Uterus (tissue), 2 donors: ENCODE results near the gene DLG5.

Experiments used
- POLR2A ChIP-seq, 2 donors: fragments of 450-650 bp; IDR thresholded peaks; one replicate each; pipeline ENCODE4 v1.6.1; 2016; ENCODE audit warnings: antibody characterized with exemption in 2 of 2, mild to moderate bottlenecking in 1 of 2, moderate library complexity in 1 of 2
- TF ChIP-seq, protein P1 (sequence below), 4 experiments: fragments of 200-600 bp in 2 of 4; fragments of 450-650 bp in 2 of 4; sonication (generic) in 2 of 4; IDR thresholded peaks; one replicate each; pipeline ENCODE4 v1.5.1; 2016 to 2019; ENCODE audit warnings: antibody characterized with exemption in 4 of 4, mild to moderate bottlenecking in 2 of 4, moderate library complexity in 1 of 4

DNA sequence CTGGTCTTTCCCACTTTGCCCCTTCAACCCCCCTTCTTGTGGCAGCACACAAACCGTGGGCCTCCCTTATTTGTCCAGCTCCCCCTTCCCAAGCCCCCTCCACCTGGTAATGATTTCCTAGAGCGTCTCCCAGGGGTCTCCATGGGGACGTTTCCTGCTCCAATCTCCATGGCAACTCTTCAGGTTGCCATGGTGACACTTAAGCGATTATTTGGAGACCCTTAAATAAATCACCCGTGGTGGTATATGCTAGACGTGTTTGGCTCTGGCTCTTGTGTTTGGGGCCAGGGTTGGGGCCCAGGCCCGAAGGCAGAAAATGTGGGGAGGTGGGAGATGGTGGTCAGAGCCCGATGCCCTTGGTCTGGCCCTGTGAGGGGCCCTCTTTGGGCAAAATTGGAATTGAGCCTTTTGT is 41.1 kb upstream of the DLG5 start:
- TF ChIP-seq, protein P1, sequence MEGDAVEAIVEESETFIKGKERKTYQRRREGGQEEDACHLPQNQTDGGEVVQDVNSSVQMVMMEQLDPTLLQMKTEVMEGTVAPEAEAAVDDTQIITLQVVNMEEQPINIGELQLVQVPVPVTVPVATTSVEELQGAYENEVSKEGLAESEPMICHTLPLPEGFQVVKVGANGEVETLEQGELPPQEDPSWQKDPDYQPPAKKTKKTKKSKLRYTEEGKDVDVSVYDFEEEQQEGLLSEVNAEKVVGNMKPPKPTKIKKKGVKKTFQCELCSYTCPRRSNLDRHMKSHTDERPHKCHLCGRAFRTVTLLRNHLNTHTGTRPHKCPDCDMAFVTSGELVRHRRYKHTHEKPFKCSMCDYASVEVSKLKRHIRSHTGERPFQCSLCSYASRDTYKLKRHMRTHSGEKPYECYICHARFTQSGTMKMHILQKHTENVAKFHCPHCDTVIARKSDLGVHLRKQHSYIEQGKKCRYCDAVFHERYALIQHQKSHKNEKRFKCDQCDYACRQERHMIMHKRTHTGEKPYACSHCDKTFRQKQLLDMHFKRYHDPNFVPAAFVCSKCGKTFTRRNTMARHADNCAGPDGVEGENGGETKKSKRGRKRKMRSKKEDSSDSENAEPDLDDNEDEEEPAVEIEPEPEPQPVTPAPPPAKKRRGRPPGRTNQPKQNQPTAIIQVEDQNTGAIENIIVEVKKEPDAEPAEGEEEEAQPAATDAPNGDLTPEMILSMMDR (IDR thresholded peaks at IDR 0.05), result no peak
- no peak for TF ChIP-seq POLR2A (IDR thresholded peaks at IDR 0.05)
